Glutamatergic neuron (in vitro differentiated cells): ENCODE data around the gene PTPRG. TPM values are rescaled to one million over a fixed set of nuclear protein-coding genes. Genes with fewer than 3 reads are reported as not detected.

Experiments used
- DNase-seq: peaks from one replicate; pipeline ENCODE4 v3.0.0; 2022
- H3K27ac Mint-ChIP-seq: one replicate; pipeline ENCODE4 v1.8.0; 2020; ENCODE audit warnings: mild to moderate bottlenecking, mixed read lengths, inconsistent platforms; ENCODE audit not compliant: unreplicated experiment
- H3K27me3 Mint-ChIP-seq: one replicate; pipeline ENCODE4 v1.8.0; 2020; ENCODE audit warnings: mild to moderate bottlenecking, moderate library complexity, mixed read lengths, inconsistent platforms; ENCODE audit not compliant: unreplicated experiment
- H3K36me3 Mint-ChIP-seq: one replicate; pipeline ENCODE4 v1.8.0; 2020; ENCODE audit warnings: mild to moderate bottlenecking, mixed read lengths, inconsistent platforms; ENCODE audit not compliant: unreplicated experiment
- H3K4me1 Mint-ChIP-seq: one replicate; pipeline ENCODE4 v1.8.0; 2020; ENCODE audit warnings: mild to moderate bottlenecking, low read depth, mixed read lengths, inconsistent platforms; ENCODE audit not compliant: unreplicated experiment
- H3K4me3 Mint-ChIP-seq: one replicate; pipeline ENCODE4 v1.8.0; 2020; ENCODE audit warnings: mild to moderate bottlenecking, mixed read lengths, inconsistent platforms; ENCODE audit not compliant: unreplicated experiment
- H3K9me3 Mint-ChIP-seq: one replicate; pipeline ENCODE4 v1.8.0; 2020; ENCODE audit warnings: mild to moderate bottlenecking, moderate library complexity, mixed read lengths, inconsistent platforms; ENCODE audit not compliant: unreplicated experiment
- total RNA-seq: library from RNA; stranded (reverse); fragmentation: NEBNext Ultra II Directional; extraction: Animal tissue kit (Norgen Biotek cat#: 25700); gene quantifications from one replicate; pipeline ENCODE4 v1.2.1, GENCODE V29; 2021; ENCODE audit not compliant: unreplicated experiment
- TF ChIP-seq, protein P1 (sequence below): fragments of 200-600 bp; sonication (generic); IDR thresholded peaks from one replicate; pipeline ENCODE4 v1.5.0; 2021; ENCODE audit not compliant: partially characterized antibody, unreplicated experiment

The PTPRG gene
- total RNA-seq, 1 donor from 2014 or later: 52.1 TPM

DNA sequence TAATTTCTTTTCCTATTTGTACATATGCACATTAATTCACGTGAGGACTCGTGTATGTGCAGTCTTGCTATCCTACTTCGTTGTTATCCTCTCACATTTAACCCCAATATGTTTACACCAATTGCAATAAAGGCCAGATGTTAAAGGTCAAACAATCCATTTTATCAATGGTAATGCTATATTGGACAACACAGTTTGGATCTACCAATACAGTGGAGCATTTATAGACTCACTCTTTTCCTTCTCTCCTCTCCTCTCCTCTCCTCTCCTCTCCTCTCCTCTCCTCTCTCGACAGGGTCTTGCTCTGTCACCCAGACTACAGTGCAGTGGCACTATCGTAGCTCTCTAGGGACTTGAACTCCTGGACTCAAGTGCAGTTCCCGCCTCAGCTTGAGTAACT, 324.0 kb downstream of the PTPRG start:
- no peak for DNase-seq
- Mint-ChIP-seq H3K36me3 (no peaks in the 10 kb centered on the region), H3K9me3 (no peaks in the 10 kb centered on the region), H3K27me3 (no peaks in the 10 kb centered on the region), H3K4me1 (peaks cover 11% of the 10 kb centered on the region), H3K4me3 (no peak overlapping the region), H3K27ac (no peak overlapping the region)
- TF ChIP-seq, protein P1, sequence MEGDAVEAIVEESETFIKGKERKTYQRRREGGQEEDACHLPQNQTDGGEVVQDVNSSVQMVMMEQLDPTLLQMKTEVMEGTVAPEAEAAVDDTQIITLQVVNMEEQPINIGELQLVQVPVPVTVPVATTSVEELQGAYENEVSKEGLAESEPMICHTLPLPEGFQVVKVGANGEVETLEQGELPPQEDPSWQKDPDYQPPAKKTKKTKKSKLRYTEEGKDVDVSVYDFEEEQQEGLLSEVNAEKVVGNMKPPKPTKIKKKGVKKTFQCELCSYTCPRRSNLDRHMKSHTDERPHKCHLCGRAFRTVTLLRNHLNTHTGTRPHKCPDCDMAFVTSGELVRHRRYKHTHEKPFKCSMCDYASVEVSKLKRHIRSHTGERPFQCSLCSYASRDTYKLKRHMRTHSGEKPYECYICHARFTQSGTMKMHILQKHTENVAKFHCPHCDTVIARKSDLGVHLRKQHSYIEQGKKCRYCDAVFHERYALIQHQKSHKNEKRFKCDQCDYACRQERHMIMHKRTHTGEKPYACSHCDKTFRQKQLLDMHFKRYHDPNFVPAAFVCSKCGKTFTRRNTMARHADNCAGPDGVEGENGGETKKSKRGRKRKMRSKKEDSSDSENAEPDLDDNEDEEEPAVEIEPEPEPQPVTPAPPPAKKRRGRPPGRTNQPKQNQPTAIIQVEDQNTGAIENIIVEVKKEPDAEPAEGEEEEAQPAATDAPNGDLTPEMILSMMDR: no peak

- H3K27me3 Mint-ChIP-seq: no peaks in the 10 kb centered on the region
- H3K9me3 Mint-ChIP-seq: no peaks in the 10 kb centered on the region
- TF ChIP-seq, protein P1: no peak
- H3K27ac Mint-ChIP-seq: no peak overlapping the region
- peaks cover 10% of the 10 kb centered on the region for H3K4me1 Mint-ChIP-seq
- H3K4me3 Mint-ChIP-seq: no peak overlapping the region
- H3K36me3 Mint-ChIP-seq: no peaks in the 10 kb centered on the region
- no peak for DNase-seq
These were observed 325.8 kb downstream of the PTPRG start for GRCh38 chr3:61887206-61887605.

- Mint-ChIP-seq H3K36me3 (no peaks in the 10 kb centered on the region), H3K27me3 (no peaks in the 10 kb centered on the region), H3K4me3 (no peak overlapping the region), H3K4me1 (peaks cover 15% of the 10 kb centered on the region), H3K9me3 (peaks cover 2% of the 10 kb centered on the region), H3K27ac (no peak overlapping the region)
- TF ChIP-seq, protein P1: no peak
- no peak for DNase-seq
These were observed 327.9 kb downstream of the PTPRG start for GRCh38 chr3:61889259-61889658.

DNA sequence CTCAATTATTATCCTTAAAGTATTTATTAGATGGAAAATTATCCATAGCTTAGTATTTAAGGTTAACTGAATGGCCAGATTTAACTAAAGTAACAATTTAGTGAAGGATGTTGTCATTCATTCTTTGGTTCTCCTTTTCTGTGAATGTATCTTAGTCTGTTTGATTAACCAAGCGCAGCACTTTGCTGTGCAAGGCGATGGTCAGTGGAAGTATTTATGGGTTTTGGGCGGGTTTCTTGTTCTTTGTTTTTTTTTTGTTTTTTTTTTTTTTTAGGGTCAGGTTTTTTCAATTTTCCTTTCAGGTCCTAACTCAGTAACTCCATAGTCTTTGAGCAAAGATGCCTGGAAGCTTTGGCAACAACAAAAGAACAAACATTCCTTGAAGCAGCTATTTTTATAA, 328.8 kb downstream of the PTPRG start:
- no peak overlapping the region for H3K4me3 Mint-ChIP-seq
- no peaks in the 10 kb centered on the region for H3K36me3 Mint-ChIP-seq
- H3K27me3 Mint-ChIP-seq: no peaks in the 10 kb centered on the region
- DNase-seq: no peak
- TF ChIP-seq, protein P1: no peak
- H3K4me1 Mint-ChIP-seq: peaks cover 20% of the 10 kb centered on the region
- H3K9me3 Mint-ChIP-seq: peaks cover 2% of the 10 kb centered on the region
- no peak overlapping the region for H3K27ac Mint-ChIP-seq

DNA sequence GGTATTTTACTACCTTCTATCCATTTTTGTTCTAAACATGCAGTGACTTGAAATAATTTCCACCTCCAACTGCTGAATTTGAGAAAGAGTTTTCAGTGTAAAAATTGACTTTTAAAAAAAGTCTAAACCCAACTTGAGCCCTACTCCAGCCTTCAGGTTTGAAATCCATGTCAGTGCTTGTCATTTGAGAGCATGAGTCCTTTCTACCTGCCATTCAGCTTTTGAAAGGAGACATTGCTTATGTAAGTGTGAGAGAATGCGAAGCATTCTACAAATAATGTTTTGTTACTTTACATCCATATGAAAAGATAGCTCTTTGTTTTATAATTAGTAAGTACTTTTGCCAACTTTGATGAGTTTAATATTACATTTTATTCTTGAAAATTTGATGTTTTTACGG, 329.2 kb downstream of the PTPRG start:
- H3K4me3 Mint-ChIP-seq: no peak overlapping the region
- no peaks in the 10 kb centered on the region for H3K36me3 Mint-ChIP-seq
- H3K27ac Mint-ChIP-seq: no peak overlapping the region
- no peak for DNase-seq
- H3K9me3 Mint-ChIP-seq: peaks cover 2% of the 10 kb centered on the region
- no peaks in the 10 kb centered on the region for H3K27me3 Mint-ChIP-seq
- TF ChIP-seq, protein P1: no peak
- peaks cover 20% of the 10 kb centered on the region for H3K4me1 Mint-ChIP-seq
